Activated T-cell treated with anti-CD3 and anti-CD28 coated beads for 4 hours (primary cell): ENCODE data around the gene BICDL1.
"Not testable (repeated sequence)": the region's sequence is repeated elsewhere in the genome, so short reads cannot be mapped to it uniquely, and the experiment has no call there.

ENCODE experiments used
- DNase-seq: peaks from one replicate; pipeline ENCODE4 v3.0.0-alpha.2; 2020

Gene BICDL1

DNA sequence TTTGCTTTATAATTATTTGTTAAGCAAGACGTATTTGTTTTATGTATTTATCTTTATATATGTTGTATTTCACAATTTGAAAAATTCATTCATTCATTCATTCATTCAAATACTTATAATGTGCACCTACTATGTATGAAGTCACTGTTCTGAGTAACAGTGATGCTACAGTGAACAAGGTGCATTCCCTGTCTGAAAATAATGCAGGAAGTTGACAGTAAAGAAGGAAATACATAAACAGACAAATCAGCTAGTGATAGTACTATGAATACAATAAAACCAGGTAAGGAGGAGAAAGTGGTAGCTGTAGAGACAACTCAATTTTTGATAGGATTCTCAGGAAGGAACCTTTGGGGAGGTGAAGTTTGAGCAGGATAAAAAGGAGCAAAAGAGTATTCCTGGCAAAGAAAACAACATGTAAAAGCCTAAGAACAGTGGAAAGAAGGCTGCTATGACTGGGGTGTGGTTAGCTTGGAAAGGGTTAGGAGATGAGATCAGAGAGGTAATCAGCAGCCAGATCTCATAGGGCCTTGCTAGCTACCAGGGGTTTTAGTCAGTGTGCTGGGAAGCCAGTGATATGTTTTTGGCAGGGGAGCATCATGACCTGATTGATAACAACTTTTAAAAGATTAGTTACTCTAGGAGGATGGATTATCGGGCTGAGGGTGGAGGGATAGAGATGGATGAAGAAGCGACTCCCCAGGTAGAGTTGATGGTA is 17.4 kb downstream of the BICDL1 start:
- no peak for DNase-seq

DNA sequence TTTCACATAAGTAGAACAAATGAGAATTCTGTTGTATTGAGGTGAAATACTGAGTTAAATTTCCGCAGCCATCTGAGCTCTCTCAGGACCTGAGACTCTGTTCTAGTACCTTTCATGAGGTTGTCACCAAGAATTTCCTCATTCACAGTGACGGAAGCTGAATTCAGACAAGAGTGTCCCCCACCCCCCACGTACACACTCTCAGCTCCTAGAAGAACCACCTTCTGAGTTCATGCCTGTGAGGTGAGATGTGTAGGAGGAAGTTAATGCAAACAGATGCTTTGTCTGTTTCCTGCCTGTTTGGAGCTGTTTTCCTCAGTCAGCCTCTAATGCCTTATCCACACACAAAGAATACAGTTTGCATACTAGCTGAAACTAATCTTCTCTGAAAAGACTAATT is 18.2 kb downstream of the BICDL1 start:
- DNase-seq = peak; percentile 68

DNA sequence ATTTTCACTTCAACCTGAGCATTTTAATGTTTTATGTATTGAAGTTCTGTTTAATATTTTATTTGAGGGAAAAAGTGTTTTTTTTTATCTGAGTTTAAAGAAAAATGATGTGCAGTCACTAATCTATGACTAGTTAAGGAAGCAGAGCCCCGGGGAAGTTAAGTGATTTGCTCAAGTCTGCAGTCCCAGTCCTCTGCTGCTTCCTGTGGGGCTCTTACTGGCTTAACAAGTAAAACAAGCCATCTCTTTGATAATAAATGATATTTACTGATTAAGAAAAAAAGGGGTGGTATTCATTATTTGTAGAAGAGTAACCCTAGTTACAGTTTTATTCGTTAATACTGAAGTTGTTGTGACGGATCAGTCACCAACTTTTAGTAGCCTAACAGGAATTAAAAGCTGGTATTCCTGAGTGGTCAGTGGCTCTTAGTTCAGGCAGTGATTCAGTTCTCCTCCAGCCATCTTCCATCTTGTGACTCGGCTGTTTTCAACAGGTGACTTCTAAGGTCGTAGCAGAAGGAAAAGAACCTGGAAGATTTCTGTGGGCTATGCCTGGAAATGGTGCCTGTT is 21.7 kb downstream of the BICDL1 start:
- no peak for DNase-seq

DNA sequence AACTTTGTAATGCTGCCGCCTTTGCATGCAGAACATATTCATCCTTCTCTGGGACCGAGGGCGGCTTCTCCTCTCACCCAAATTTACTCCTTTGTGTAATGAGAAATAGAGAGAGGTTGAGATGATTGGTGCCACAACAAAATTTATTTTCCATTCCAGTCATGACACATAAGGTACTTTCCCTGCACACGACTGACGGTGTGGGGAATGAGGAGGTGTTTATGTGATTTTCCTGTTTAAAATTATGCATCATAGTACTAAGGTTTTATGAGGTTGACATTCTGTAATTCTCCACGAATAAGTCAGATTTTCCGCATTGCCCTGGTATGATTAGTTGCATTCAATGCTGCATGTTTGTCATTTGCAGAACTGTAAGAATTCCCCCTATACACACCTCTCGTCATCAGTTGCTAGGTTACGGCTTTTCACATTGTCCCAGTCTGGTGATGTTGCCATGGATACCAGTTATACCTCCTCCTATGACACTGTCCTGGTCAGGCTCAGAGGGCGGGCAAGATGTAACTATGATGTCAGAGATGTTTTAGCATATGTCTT is 23.1 kb downstream of the BICDL1 start:
- DNase-seq = peak; percentile 79

DNA sequence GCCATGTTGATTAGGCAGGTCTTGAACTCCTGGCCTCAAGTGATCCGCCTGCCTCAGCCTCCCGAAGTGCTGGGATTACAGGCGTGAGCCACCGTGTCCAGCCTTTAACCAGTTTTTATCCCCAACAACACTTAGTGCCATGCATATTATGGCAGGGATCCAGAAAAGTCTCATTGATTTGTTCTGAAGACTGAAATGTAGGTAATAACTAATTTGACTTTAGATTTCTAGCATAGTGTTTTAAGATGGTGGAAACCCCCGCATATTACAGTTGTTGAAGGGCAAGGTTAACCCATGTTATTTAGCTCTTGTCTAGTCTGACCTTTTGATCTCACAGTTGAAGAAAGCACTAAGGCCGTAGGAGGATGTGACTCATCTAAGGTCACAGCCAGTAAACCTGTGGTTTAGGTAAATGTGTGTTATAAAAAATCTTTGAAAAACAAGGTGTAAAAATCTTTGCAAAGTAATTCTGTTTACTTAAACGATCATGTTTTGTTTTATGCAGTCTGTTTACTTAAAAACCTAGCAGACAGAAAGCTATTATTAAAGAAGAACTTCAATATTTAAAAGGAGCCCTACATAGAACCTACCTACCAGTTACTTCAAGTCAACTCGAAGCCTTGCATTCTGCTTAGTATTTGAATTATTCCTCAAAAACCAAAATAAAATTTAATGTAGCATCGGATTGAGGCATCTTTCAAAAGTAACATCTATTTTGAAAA is 24.8 kb downstream of the BICDL1 start:
- DNase-seq = peak; percentile 43

DNA sequence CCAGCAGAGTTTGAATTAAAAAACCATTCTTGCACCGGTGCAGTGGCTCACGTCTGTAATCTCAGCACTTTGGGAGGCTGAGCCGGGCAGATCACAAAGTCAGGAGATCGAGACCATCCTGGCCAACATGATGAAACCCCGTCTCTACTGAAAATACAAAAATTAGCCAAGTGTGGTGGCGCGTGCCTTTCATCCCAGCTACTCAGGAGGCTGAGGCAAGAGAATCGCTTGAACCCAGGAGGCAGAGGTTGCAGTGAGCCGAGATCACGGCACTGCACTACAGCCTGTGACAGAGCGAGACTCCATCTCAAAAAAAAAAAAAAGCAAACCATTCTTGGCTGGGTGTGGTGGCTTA is 25.3 kb downstream of the BICDL1 start:
- DNase-seq = not testable (repeated sequence)

DNA sequence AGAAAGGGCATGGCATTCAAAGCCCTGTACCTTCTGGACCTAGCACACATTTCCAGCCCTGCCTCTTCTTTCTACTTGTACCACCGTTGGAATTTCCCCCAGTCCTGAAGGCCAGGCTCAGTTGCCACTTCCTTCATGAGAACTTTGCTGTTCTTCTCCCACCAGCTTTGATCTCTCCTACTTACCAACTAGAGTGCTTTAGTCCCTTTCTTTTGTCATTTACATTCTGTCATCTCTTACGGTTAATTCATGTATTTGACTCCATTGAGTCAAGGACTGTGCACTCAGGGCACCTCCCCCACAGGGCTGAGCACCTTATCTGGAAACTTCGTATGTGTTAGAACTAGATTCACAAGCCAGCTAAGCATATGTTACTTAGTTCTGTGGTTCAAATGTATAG is 26.3 kb downstream of the BICDL1 start:
- peak; percentile 58 for DNase-seq

DNA sequence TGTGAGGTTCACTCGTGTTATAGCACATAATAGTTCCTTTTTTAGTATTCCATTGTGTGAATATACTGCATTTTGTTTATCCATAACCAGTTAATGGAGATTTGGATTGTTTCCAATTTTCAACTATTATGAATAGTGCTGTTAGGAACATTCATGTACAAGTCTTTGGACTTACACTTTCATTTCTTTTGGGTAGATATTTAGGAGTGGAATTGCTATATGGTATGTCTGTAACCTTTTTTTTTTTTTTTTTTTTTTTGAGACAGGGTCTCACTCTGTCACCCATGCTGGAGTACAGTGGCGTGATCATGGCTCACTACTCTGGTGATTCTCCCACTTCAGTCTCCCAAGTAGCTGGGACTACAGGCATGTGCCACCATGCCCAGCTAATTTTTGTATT is 27.2 kb downstream of the BICDL1 start:
- DNase-seq = not testable (repeated sequence)

DNA sequence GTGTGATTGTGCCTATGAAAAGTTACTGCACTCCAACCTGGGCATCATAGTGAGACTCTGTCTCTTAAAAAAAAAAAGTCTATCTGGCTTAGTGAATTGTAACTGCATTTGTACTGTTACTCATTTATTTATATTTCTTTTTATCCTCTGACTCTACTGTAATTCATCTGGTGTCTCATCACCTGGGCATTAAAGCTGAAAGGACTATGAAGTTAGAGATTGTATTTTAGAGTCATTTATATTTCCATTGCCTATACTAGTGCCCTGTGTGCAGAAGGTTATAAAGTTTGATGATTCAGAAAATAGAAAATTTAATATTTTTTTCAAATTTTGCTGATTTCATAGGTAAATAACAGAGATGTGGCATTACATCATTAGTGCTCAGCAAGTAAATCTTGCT is 30.2 kb downstream of the BICDL1 start:
- no peak for DNase-seq

DNA sequence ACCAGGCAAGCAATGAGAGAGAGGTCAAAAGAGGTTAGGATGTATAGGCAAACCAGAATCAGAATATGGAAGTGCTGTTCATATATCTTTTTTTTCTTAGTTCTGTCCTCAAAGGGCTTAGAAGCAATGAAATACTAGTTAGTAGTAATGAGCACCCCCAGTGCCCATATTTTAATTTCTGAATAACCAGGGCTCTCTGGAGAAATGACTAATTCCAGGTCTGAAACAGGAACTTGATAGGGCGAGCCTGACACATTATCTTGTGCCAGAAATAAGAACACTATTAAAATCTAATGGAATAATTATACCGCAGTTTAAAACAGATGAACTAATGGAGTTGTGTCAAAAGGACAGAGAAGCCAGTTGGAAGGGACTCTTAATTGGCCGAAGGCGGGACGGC is 30.9 kb downstream of the BICDL1 start:
- DNase-seq = no peak

DNA sequence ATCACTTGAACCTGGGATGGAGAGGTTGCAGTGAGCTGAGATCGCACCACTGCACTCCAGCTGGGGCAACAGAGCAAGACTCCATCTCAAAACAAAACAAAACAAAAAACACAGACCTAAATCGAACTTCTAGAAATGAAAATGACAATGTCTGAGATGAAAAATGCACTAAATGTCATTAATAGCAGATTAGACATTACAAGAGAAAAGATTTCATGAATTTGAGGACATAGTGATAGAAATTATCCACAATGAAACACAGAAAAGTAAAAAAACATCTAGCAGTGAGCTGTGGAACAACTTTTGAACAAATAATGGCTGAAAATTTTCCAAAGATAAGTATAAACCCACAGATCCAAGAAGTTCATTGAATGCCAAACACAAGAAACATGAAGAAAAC is 35.2 kb downstream of the BICDL1 start:
- no peak for DNase-seq

DNA sequence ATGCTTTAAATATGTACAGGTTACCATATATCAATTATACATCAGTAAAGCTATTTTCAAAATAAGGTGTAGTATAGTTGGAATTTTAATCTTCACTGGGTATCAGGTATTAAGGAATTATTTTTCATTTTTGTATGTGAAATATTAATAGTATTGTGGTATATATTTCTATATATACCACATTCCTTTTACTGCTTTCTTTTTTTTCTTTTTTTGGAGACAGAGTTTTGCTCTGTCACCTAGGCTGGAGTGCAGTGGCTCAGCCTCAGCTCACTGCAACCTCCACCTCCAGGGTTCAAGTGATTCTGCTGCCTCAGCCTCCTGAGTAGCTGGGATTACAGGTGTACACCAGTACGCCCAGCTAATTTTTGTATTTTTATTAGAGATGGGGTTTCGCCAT is 36.6 kb downstream of the BICDL1 start:
- no peak for DNase-seq

DNA sequence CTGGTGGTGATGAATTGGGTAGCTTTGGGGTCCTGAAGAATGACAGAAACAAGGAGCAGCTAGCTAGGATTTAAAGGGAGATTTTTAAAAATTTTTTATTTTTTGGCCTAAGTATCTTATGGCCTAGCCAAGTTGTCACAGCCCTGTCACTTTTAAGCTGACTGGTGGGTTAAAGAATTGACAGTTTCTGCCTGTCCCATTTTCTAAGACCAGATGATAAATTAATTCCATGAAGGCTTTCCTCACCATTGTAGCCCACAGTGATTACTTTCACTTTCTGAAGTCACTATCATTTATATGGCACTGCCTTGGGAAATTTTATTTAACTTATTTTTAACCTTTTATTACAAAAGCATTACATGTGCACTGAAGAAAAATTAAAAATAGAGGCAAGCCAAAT is 43.2 kb downstream of the BICDL1 start:
- DNase-seq = no peak

DNA sequence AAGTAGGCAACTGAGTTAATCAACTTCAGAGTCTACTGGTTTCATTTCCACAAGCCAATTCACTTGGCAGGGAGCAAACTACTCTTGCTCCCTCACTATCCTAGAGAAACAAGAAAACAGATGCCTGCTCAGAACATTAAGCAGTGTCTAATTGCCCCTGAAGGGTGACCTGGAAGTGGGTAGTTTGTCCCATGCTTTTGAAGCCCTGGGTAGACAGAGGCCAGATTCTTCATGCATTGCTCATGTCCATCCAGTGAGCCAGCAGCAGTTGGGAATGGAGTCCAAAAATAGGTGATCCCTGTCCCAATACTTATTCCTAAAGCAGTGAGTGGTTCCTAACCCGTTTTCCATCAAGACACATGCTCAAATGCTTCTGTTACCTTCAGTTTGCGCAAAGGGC is 48.8 kb downstream of the BICDL1 start:
- no peak for DNase-seq

DNA sequence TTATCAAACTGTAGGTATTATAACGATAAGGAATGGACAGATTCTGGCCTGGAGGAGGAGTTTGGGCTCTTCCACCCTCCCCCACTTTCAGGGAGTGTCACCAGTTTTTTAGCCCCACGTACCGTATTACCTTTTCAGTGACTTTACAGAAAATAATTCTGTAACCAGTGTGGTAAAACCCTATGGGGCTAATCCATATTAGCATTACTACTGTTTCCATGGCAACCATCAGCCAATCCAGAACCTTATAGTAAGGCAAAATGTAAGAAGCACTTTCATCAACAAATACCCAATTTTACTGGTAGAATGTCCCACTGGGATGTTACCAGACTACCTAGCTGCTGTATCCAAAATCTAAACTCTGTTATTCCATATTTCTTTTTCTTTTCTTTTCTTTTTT is 50.7 kb downstream of the BICDL1 start:
- no peak for DNase-seq

DNA sequence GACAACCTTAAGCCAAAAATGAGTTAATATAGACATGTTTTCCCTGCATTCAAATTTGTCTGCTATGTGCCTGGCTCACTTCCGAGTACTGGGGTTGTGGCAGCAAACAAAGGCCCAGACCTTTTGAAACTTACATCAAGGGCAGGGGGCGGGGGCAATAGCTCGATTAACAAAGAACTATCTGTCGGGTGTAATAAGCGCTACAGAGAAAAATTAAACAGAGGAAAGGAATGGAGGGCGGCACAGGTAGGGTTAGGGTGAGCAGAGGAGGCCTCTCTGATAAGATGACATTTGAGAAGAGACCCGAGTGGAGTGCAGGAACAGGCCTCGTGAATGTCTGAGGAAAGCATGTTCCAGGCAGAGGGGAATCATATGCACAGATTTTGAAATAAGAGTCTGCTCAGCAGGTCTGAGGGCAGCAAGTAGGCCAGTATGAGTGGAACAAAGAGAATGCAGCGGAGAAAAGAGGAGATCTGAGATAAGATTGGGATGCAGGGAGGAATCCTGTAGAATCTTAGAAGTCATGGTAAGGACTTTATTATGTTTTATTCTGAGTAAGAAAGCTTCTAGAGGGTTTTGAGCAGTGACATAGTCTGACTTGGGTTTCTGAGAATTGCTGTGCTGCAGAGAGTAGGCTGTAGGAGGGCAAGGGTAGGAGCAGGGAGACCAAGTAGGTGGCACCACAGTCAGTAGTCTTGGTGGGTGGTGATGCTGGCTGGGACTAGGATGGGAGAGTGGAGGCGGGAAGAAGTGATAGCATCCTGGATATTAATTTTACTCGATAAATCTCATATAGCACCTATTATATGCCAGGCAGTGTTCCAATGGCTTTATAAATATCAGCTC is 52.6 kb downstream of the BICDL1 start:
- DNase-seq = peak; percentile 7

DNA sequence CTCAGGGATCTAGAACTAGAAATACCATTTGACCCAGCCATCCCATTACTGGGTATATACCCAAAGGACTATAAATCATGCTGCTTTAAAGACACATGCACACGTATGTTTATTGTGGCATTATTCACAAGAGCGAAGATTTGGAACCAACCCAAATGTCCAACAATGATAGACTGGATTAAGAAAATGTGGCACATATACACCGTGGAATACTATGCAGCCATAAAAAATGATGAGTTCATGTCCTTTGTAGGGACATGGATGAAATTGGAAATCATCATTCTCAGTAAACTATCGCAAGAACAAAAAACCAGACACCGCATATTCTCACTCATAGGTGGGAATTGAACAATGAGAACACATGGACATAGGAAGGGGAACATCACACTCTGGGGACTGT is 56.3 kb downstream of the BICDL1 start:
- DNase-seq = not testable (repeated sequence)

DNA sequence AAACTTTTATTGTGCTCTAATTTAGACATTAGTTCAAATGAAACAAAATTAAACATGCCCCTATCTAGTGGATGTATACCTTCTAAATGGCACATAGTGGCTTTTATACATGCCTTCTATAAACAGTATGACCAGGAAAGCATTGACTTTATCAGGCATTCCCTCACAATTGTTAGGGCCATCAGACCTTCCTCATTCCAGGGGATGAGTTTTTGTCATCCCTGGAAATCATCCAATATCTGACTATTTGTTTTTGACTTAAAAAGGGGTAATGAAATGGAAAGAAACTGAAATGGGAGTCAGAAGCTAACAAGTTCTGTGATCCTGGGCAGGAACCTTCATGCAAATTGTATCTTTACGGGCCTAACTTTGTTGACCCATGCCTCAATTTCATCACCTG is 58.0 kb downstream of the BICDL1 start:
- no peak for DNase-seq

DNA sequence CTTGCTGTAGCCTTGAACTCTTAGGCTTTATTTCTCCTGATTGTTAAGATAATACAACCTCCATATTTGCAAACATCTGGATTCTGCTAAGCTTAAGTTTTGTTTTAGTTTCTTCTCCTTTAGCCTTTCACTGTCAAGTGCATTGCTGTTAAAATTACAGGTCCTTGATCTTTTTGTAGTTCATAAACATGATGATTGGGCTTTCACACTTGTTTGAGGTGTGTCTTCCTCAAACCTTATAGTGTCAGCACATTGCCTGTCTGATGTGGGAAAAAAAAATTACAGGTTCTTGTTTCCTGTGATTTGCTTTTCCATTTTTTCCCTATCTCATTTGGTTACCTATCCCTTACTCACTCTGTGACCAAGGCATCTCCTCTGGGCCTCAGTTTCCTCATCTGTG is 59.2 kb downstream of the BICDL1 start:
- DNase-seq = no peak

DNA sequence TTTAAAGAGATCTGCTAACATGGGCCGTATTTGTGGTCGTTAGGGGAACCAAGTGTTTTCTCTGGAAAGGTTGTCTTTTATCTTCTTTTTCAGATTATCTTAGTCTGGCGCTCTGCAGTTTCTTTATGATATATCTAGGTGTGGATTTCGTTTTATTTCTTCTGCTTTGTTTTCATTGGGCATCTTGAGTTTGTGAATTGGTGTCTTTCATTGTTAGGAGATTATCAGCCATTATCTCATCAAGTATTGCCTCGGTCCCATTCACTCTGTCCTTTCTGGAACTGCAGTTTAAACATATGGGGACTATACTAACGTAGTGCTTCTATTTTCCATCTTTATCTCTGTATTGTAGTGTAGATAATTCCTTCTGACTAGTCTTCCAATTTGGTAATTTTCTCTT is 60.4 kb downstream of the BICDL1 start:
- DNase-seq = no peak

DNA sequence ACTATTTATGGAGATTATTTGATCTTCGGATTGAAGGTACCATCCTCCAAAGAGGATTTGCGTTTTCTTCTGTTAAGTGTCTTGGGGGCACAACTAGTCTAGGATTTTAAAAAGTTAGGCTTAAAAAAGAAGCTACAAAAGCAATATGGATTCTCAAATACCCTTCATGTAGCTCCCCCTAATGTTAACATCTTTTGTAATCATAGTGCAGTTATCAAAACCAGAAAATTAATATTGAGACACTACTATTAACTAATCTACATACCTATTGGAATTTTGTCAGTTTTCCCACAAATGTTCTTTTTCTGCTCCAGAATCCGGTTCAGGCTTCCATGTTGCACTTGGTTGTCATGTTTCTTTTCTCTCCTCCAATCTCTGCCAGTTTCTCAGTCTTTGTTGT is 62.5 kb downstream of the BICDL1 start:
- no peak for DNase-seq

DNA sequence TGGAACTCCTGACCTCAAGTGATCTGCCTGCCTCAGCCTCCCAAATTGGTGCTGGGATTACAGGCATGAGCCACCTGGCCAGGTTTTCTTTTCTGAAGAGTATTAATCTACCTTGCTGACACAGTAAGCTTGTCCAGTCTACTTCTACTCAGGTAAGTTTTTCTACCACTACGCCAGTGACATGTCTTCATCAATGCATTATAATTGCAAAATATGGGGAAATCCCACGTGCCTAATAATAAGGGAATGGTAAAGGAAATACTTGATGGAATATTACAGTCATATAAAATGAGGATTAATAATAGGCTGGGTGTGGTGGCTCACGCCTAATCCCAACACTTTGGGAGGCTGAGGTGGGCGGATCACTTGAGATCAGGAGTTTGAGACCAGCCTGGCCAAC is 65.3 kb downstream of the BICDL1 start:
- DNase-seq = no peak
